H1 (cell line): Measurements from ENCODE around the gene FMO5. TPM values are rescaled to one million over a fixed set of nuclear protein-coding genes. Genes with fewer than 3 reads are reported as not detected.
A peak's percentile ranks its signal among the peaks of the same experiment; 100 is the strongest.

ENCODE experiments used
- ASH2L ChIP-seq: fragments of 200-600, 300-600 bp; sonication (generic); IDR thresholded peaks from one replicate; pipeline ENCODE4 v1.7.1; 2017; ENCODE audit warnings: low read length
- CEBPB ChIP-seq: IDR thresholded peaks from 2 replicates; pipeline ENCODE4 v1.6.1; 2012; ENCODE audit warnings: low read depth, low read length
- CREB1 ChIP-seq: IDR thresholded peaks from 2 replicates; pipeline ENCODE4 v1.6.1; 2012; ENCODE audit warnings: inconsistent platforms
- KDM4A ChIP-seq: IDR thresholded peaks from one replicate; pipeline ENCODE4 v1.7.1; 2012; ENCODE audit warnings: low read depth, mild to moderate bottlenecking, moderate library complexity, low read length, inconsistent platforms; ENCODE audit not compliant: severe bottlenecking
- NANOG ChIP-seq: IDR thresholded peaks from 2 replicates; pipeline ENCODE4 v1.6.1; 2011; ENCODE audit warnings: low read length, low read depth, mild to moderate bottlenecking, inconsistent platforms; ENCODE audit not compliant: insufficient read depth, poor library complexity, severe bottlenecking
- PHF8 ChIP-seq: fragments of 200-600 bp; sonication (generic); conservative IDR thresholded peaks from 2 replicates; pipeline ENCODE4 v1.7.1; 2012; ENCODE audit warnings: low read depth, mild to moderate bottlenecking, inconsistent platforms, low read length, moderate library complexity
- POLR2A ChIP-seq, 2 experiments: IDR thresholded peaks; 1 replicate in 1 of 2; 2 replicates in 1 of 2; pipeline ENCODE4 v1.6.1; 2011; ENCODE audit warnings: low read depth in 2 of 2, low read length in 2 of 2, mild to moderate bottlenecking in 2 of 2; ENCODE audit errors: control extremely low read depth in 1 of 2
- POLR2AphosphoS5 ChIP-seq: IDR thresholded peaks from 2 replicates; pipeline ENCODE4 v1.6.1; 2011; ENCODE audit warnings: low read depth, low read length
- RAD21 ChIP-seq, 2 experiments: IDR thresholded peaks in 1 of 2; conservative IDR thresholded peaks in 1 of 2; 2 replicates each; pipeline ENCODE4 v1.6.1; 2011; ENCODE audit warnings: low read depth in 2 of 2, low read length in 2 of 2, improper control_type of control experiment in 1 of 2, inconsistent platforms in 1 of 2, mild to moderate bottlenecking in 1 of 2, moderate library complexity in 1 of 2
- SIN3A ChIP-seq, 2 experiments: IDR thresholded peaks in 1 of 2; conservative IDR thresholded peaks in 1 of 2; 2 replicates each; pipeline ENCODE4 v1.6.1; 2011 to 2012; ENCODE audit warnings: low read length in 2 of 2, improper control_type of control experiment in 1 of 2, low read depth in 1 of 2, mild to moderate bottlenecking in 1 of 2
- SIX5 ChIP-seq: IDR thresholded peaks from 2 replicates; pipeline ENCODE4 v1.6.1; 2011; ENCODE audit warnings: mild to moderate bottlenecking, low read depth, low read length
- SP1 ChIP-seq: IDR thresholded peaks from 2 replicates; pipeline ENCODE4 v1.6.1; 2011; ENCODE audit warnings: low read depth, low read length
- SUZ12 ChIP-seq: fragments of 200-600 bp; sonication (generic); IDR thresholded peaks from 2 replicates; pipeline ENCODE4 v1.6.1; 2012; ENCODE audit warnings: mild to moderate bottlenecking, inconsistent platforms, low read length, moderate library complexity, mixed read lengths
- TAF1 ChIP-seq: IDR thresholded peaks from 2 replicates; pipeline ENCODE4 v1.6.1; 2011; ENCODE audit warnings: mild to moderate bottlenecking, low read depth, low read length
- TAF7 ChIP-seq: optimal IDR thresholded peaks from 2 replicates; pipeline ENCODE3; 2011; ENCODE audit warnings: low read depth, mild to moderate bottlenecking, inconsistent platforms, low read length, moderate library complexity, borderline replicate concordance
- TBP ChIP-seq: IDR thresholded peaks from 2 replicates; pipeline ENCODE4 v1.6.1; 2011; ENCODE audit warnings: low read depth, low read length, improper control_type of control experiment
- YY1 ChIP-seq: IDR thresholded peaks from 2 replicates; pipeline ENCODE4 v1.6.1; 2011; ENCODE audit warnings: low read depth, mild to moderate bottlenecking, low read length
- polyA plus RNA-seq, 7 experiments: library from polyadenylated mRNA; depleted of rRNA in 3 of 7; stranded (reverse) in 5 of 7; unstranded in 2 of 7; fragments of >200 nt in 5 of 7; fragments of 200-250 nt in 2 of 7; gene quantifications; 1 replicate in 5 of 7; 2 replicates in 1 of 7; 4 replicates in 1 of 7; pipeline versions ENCODE4 v1.2.1 to v1.2.3, GENCODE V29; 2011 to 2013; ENCODE audit warnings: missing spikeins in 2 of 7, mixed read lengths in 2 of 7
- total RNA-seq: library from RNA; stranded (reverse); fragmentation: NEBNext Ultra II Directional; extraction: Animal tissue kit (Norgen Biotek cat#: 25700); gene quantifications from 2 replicates; pipeline ENCODE4 v1.2.1, GENCODE V29; 2021
- TF ChIP-seq, protein P1 (sequence below): IDR thresholded peaks from 2 replicates; pipeline ENCODE4 v1.6.1; 2012; ENCODE audit warnings: inconsistent platforms
- TF ChIP-seq, protein P2 (sequence below), 3 experiments: IDR thresholded peaks; 1 replicate in 2 of 3; 2 replicates in 1 of 3; pipeline versions ENCODE4 v1.5.1 to v1.6.1; 2011; ENCODE audit warnings: low read length in 3 of 3, mild to moderate bottlenecking in 3 of 3, inconsistent platforms in 2 of 3, low read depth in 1 of 3, moderate library complexity in 1 of 3; ENCODE audit not compliant: insufficient read depth in 1 of 3; ENCODE audit errors: control extremely low read depth in 1 of 3

The FMO5 gene
- total and polyA plus RNA-seq, 2 of the 8 experiments (the other 6 are each of a cell fraction or from before 2014, with no cell fraction given), result 0.27 to 0.34 TPM

DNA sequence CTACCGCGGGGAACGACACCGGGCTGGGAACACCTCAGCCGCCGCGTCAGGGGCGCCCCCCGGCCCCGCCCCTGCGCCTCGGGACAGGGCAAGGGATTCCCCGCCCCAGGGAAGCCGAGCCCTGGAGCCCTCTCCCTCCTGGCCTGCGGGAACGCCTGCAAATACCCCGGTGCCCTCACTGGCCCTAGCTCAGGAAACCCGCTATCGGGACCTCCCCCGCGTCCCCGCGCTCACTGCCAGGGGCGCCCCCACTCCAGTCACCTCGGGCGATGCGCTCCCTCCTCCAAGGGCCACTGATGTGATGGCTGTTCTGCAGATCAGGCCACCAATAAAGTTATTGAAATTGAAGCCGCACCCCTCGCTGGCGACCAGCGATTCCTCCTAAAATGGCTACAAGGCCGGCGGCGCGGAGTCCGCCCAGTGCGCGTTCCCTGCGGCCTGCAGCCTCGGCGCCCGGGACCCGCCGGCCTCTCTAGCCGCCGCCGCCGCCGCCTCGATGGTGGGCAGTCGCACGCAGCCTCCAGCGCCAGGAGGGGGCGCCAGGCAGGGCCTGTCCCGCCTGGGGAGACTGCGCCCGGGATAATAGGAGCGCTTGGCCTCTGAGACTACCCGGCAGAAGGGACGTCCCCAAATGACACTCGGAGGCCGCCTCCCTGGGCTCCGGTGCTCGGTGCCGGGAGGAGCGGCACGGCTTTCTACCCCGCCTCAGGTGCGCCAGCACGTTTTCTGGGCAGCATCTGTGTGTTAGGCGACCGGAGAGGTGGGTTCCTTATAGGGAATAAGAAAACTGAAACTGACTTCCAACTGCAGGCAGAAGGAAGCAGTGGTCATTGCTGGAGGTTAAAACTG lies 52.7 kb downstream of the FMO5 start, which contains the start of gene PRKAB2 (continued):
- peak; percentile 59 to 69; a peak in 2 of 3 replicates for TF ChIP-seq POLR2A (IDR thresholded peaks at IDR 0.05; ENCODE audit: control extremely low read depth in 1 of 2, low read depth in 2 of 2, low read length in 2 of 2)
- TF ChIP-seq YY1, result peak; percentile 88
- TF ChIP-seq, protein P1, sequence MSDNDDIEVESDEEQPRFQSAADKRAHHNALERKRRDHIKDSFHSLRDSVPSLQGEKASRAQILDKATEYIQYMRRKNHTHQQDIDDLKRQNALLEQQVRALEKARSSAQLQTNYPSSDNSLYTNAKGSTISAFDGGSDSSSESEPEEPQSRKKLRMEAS, result peak; percentile 65
- peak; percentile 60 to 64; a peak in 1 of 4 replicates for TF ChIP-seq SIN3A (conservative IDR thresholded peaks at IDR 0.05 in 1 of 2, IDR thresholded peaks at IDR 0.05 in 1 of 2; ENCODE audit: low read depth in 1 of 2, low read length in 2 of 2)
- TF ChIP-seq KDM4A, result peak; percentile 53
- TF ChIP-seq CEBPB, result no peak
- peak; percentile 55; the same call in 1 of the 2 replicates for TF ChIP-seq POLR2AphosphoS5
- peak; percentile 38 for TF ChIP-seq NANOG
- TF ChIP-seq SIX5, result no peak
- peak; percentile 66 to 81 for TF ChIP-seq RAD21 (IDR thresholded peaks at IDR 0.05 in 1 of 2, conservative IDR thresholded peaks at IDR 0.05 in 1 of 2; ENCODE audit: low read depth in 2 of 2, low read length in 2 of 2)
- TF ChIP-seq TAF7, result peak; percentile 93
- TF ChIP-seq TBP, result peak; percentile 71
- TF ChIP-seq TAF1, result peak; percentile 86
- TF ChIP-seq, protein P2, sequence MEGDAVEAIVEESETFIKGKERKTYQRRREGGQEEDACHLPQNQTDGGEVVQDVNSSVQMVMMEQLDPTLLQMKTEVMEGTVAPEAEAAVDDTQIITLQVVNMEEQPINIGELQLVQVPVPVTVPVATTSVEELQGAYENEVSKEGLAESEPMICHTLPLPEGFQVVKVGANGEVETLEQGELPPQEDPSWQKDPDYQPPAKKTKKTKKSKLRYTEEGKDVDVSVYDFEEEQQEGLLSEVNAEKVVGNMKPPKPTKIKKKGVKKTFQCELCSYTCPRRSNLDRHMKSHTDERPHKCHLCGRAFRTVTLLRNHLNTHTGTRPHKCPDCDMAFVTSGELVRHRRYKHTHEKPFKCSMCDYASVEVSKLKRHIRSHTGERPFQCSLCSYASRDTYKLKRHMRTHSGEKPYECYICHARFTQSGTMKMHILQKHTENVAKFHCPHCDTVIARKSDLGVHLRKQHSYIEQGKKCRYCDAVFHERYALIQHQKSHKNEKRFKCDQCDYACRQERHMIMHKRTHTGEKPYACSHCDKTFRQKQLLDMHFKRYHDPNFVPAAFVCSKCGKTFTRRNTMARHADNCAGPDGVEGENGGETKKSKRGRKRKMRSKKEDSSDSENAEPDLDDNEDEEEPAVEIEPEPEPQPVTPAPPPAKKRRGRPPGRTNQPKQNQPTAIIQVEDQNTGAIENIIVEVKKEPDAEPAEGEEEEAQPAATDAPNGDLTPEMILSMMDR (IDR thresholded peaks at IDR 0.05; ENCODE audit: control extremely low read depth in 1 of 3, insufficient read depth in 1 of 3, low read depth in 1 of 3, low read length in 3 of 3), result peak; percentile 77 to 94 (median 83)
- peak; percentile 63; the same call in 1 of the 2 replicates for TF ChIP-seq SP1
- TF ChIP-seq CREB1, result peak; percentile 54; the same call in 1 of the 2 replicates
- peak; percentile 90 for TF ChIP-seq ASH2L
- TF ChIP-seq SUZ12, result no peak
- peak; percentile 63 for TF ChIP-seq PHF8
